ENCODE results near the gene LSM4. TPM values are rescaled to one million over a fixed set of nuclear protein-coding genes. Genes with fewer than 3 reads are reported as not detected.

LSM4 gene
- total and polyA plus RNA-seq, 2 of the 13 experiments (the other 11 are each of a cell fraction or from before 2014, with no cell fraction given) = 65.8 to 166 TPM

- no peak for TF ChIP-seq SIN3A (IDR thresholded peaks at IDR 0.05; ENCODE audit: borderline replicate concordance, low read depth, low read length)
- no peak for TF ChIP-seq ZNF790 (CRISPR knock-in tag; IDR thresholded peaks at IDR 0.05; ENCODE audit: borderline replicate concordance)
Observed at GRCh38 chr19:18293642-18294466, 29.0 kb downstream of the LSM4 start (continued).

GRCh38 chr19:18292810-18293641 is 29.9 kb downstream of the LSM4 start:
- FAIRE-seq = peak; percentile 84
- Histone ChIP-seq H3K4me1 (ENCODE audit: insufficient read depth, low read length) (peaks cover 73% of the 10 kb centered on the region), H3K4me2 (ENCODE audit: low read depth, low read length) (peak overlapping the region; percentile 97), H3K79me2 (ENCODE audit: insufficient read depth, low read length) (no peaks in the 10 kb centered on the region), H3K9me3 (ENCODE audit: low read length) (no peaks in the 10 kb centered on the region), H3K9ac (ENCODE audit: insufficient read depth, low read depth, low read length) (peak overlapping the region; percentile 78), H3K27me3 (ENCODE audit: control insufficient read depth in 1 of 2, insufficient read depth in 2 of 2, low read length in 2 of 2) (no peaks in the 10 kb centered on the region), H2AFZ (ENCODE audit: low read length) (no peak overlapping the region), H3K4me3 (replicated peaks in 1 of 3; ENCODE audit: insufficient read depth in 1 of 3, low read depth in 2 of 3, low read length in 3 of 3) (peak overlapping the region; percentile 59 to 79 (median 63)), H3K36me3 (replicated peaks in 1 of 2; ENCODE audit: control insufficient read depth in 1 of 2, insufficient read depth in 2 of 2, low read length in 2 of 2) (no peaks in the 10 kb centered on the region), H3K27ac (ENCODE audit: extremely low read length, insufficient read depth, low read length) (peak overlapping the region; percentile 40), H4K20me1 (ENCODE audit: insufficient read depth, low read length) (no peaks in the 10 kb centered on the region)
- CTCF ChIA-PET (ENCODE audit: low intra/inter-chr PET ratio, low total read pairs) = no interaction called here
- ATAC-seq = peak; percentile 80
- POLR2A ChIA-PET = interaction anchor here (0.6 to 3.1 kb wide), 9 partner anchors 10 to 278 kb away, joined by 3 to 51 read pairs (median 7); partner anchors contain the start of genes IQCN, JUND, LSM4 and UBA52
- intact Hi-C loops (cut with micrococcal nuclease; ENCODE audit: unreplicated experiment) (no loop called here), in situ Hi-C loops (cut with HindIII; ENCODE audit: extremely low pct_ligation_motif_present, low pct_unique_long_range_greater_than_20kb) (no loop called here)
- 2% methylated on average over 30 of the region's 31 CpGs for WGBS (ENCODE audit: low lambda C conversion rate)
- DNase-seq (ENCODE audit: low spot score) = peak; percentile 75
- BruUV-seq (replicated peaks) = no TSS peak
- no peak for TF ChIP-seq ZNF713 (CRISPR knock-in tag; IDR thresholded peaks at IDR 0.05)
- peak; percentile 96 for TF ChIP-seq ZFP36 (IDR thresholded peaks at IDR 0.05; ENCODE audit: borderline replicate concordance, low read depth, low read length, partially characterized antibody)
- peak in 1 of 2 experiments; percentile 54; a peak in 1 of 4 replicates for TF ChIP-seq POLR2A (IDR thresholded peaks at IDR 0.05; ENCODE audit: insufficient read depth in 1 of 2, low read depth in 2 of 2, low read length in 2 of 2)
- TF ChIP-seq ZBTB42 (CRISPR knock-in tag; IDR thresholded peaks at IDR 0.05) = no peak
- peak; percentile 16; the same call in 1 of the 2 replicates for TF ChIP-seq SAP130 (CRISPR knock-in tag; IDR thresholded peaks at IDR 0.05; ENCODE audit: low read depth)
- TF ChIP-seq PHF8 (CRISPR knock-in tag; IDR thresholded peaks at IDR 0.05) = no peak; the same call in 1 of the 2 replicates
- TF ChIP-seq HMGXB3 (CRISPR knock-in tag; IDR thresholded peaks at IDR 0.05; ENCODE audit: borderline replicate concordance) = no peak
- no peak for TF ChIP-seq ZNF839 (CRISPR knock-in tag; IDR thresholded peaks at IDR 0.05; ENCODE audit: borderline replicate concordance)
- TF ChIP-seq RARG (CRISPR knock-in tag; IDR thresholded peaks at IDR 0.05; ENCODE audit: low read depth) = no peak
- TF ChIP-seq ZNF234 (CRISPR knock-in tag; conservative IDR thresholded peaks at IDR 0.05) = no peak
- TF ChIP-seq RBM39 (IDR thresholded peaks at IDR 0.05; ENCODE audit: low read depth, low read length, poor library complexity, severe bottlenecking) = no peak
- TF ChIP-seq ZNF124 (CRISPR knock-in tag; IDR thresholded peaks at IDR 0.05) = no peak
- no peak for TF ChIP-seq FIP1L1 (IDR thresholded peaks at IDR 0.05; ENCODE audit: borderline replicate concordance, insufficient read depth, low read depth, low read length)
